Activated T-cell treated with anti-CD3 and anti-CD28 coated beads for 4 hours (primary cell): Measurements from ENCODE around the gene OXA1L.
A peak's percentile ranks its signal among the peaks of the same experiment; 100 is the strongest.
"Not testable (repeated sequence)": the region's sequence is repeated elsewhere in the genome, so short reads cannot be mapped to it uniquely, and the experiment has no call there.

ENCODE experiments used
- DNase-seq: peaks from one replicate; pipeline ENCODE4 v3.0.0-alpha.2; 2020

Gene OXA1L

GRCh38 chr14:22766457-22767322, at the start of gene OXA1L:
TSS of gene OXA1L (plus strand) at chr14:22766688. CDS start at chr14:22766702, 14 bp downstream.
- peak; percentile 89 for DNase-seq

DNA sequence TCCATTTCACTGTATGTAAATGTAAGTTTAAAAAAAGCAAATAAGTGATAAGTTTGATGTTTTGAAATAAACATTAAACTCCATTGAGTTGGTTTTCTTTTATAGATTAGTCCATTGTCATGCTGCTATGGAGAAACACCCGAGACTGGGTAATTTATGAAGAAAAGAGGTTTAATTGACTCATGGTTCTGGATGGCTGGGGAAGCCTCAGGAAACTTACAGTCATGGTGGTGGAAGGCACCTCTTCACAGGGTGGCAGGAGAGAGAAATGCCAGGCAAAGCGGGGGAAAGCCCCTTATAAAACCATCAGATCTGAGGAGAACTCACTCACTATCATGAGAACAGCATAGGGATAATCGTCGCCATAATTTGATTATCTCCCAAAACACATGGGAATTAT, 48.4 kb upstream of the OXA1L start:
- DNase-seq: no peak

DNA sequence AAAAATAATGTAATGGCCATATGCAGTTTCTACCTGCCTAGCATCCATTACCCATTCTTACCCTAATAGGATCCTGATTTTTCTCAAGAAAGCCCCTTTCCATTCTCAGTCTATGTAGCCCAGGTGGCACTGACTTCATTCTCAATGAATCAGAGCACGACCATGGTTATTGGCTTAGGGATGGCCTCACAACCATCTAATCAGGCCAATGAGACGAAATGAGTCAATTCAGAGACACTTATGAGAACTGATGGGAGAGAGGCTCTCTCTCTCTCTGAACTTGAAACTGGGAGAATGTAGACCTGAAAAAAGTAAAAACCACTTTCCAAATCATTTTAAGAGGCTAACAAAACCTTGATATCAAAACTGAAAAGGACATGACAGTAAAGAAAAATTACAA, 45.3 kb upstream of the OXA1L start:
- no peak for DNase-seq

- DNase-seq: no peak
Observed at GRCh38 chr14:22723815-22724214, 42.7 kb upstream of the OXA1L start.

DNA sequence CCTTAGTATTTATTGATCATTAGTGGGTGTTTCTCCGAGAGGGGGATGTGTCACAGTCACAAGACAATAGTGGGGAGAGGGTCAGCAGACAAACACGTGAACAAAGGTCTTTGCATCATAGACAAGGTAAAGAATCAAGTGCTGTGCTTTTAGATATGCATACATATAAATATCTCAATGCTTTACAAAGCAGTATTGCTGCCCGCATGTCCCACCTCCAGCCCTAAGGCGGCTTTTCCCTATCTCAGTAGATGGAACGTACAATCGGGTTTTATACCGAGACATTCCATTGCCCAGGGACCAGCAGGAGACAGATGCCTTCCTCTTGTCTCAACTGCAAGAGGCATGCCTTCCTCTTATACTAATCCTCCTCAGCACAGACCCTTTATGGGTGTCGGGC, 41.6 kb upstream of the OXA1L start:
- not testable (repeated sequence) for DNase-seq

DNA sequence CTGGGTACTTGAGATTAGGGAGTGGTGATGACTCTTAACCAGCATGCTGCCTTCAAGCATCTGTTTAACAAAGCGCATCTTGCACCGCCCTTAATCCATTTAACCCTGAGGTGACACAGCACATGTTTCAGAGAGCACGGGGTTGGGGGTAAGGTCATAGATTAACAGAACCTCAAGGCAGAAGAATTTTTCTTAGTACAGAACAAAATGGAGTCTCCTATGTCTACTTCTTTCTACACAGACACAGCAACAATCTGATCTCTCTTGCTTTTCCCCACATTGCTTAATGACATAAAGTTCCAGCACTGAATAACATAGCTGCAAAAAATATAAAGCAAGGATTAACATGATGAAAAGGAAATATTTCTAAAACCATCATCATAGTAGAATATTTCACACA, 41.1 kb upstream of the OXA1L start:
- not testable (repeated sequence) for DNase-seq

DNA sequence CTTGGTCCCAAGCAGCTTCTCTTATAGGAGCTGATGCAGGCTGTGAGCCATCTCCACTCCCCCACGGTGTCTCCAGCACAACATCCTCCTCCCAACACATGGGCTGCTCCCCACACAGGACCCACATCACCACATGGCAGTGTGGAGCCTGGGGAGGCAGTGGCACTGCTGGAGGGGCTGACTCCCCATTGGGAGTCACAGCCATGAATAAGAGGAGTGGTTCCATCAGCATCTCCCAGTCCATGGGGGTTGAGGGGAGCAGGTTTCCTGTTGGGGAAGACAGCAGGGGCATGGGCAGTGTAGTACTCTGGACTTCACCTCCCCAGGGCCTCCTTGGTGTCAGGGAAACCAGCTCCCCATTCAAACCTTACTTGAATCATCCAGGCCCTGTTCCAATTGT, 40.5 kb upstream of the OXA1L start:
- no peak for DNase-seq

DNA sequence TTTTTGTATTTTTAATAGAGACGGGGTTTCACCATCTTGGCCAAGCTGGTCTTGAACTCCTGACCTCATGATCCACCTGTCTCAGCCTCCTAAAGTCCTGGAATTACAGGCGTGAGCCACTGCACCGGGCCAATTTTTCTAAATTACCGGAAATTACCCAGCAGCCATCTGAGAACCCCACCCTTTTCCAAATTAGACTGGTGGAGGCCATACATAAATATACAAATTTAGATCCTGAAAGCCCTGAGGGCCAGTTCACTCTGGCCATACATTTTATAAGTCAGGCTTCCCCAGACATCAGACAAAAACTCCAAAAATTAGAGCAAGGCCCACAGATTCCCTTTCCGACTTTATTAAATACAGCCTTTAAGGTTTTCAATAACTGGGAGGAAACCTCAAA, 34.4 kb upstream of the OXA1L start:
- not testable (repeated sequence) for DNase-seq

GRCh38 chr14:22733829-22734228, 32.7 kb upstream of the OXA1L start:
- no peak for DNase-seq

GRCh38 chr14:22735096-22735495, 31.4 kb upstream of the OXA1L start:
- no peak for DNase-seq

- not testable (repeated sequence) for DNase-seq
Observed at GRCh38 chr14:22736384-22736783, 30.1 kb upstream of the OXA1L start.

DNA sequence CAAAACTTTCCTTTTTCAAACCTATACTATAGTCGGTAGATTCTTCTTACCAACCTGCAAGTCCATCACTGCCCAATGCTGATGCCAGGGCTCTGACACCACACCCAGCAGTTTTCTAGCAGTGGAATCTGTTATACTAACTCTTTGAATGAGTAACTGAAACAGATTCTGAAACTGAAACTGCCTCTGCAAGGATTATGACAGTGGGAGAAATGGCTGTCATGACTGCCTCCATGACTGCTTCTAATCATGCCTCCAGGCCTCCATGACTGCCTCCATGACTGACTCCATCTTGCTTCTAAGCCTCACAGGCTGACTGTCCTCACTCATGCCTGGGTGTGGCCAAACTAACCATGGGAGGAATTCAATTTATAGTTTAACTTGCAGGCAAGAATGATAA, 29.4 kb upstream of the OXA1L start:
- DNase-seq: no peak

DNA sequence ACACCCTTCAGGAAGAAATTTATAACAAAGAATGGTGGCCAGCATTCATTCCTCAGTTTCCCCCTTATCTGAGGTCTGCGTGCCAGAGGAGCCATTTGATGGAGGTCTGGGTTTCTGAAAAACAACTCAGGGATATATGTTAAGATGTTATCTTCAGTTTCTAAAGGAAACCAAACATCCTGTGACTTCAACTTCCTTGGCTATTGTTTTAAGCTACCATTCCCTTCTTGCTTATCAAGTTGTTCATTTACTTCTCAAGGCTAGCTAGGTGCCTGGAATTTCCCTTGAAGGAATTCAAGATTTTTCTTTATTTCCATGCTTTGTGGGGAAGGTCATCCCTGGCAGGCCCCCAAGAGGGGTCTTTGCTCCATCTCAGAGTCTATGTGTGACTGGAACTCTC, 27.1 kb upstream of the OXA1L start:
- no peak for DNase-seq

- DNase-seq: no peak
Observed at GRCh38 chr14:22740020-22740419, 26.5 kb upstream of the OXA1L start.

DNA sequence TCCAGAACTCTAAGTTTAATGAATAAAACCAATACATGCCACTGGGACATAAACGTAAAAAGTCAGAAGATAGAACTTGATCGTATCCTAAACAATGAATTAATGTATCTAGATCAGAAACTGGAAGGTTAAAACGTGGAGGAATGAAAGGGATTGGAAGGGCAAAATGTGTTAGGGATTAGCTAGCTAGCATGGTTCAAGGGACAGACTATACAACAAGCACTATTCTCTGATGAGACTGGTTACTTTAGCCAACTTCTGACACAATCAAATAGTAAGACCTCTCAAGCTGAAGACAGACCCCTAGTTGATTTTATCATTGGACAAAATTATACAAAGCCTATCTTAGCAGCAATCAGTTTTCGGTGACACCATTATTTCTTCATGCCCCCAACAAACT, 18.7 kb upstream of the OXA1L start:
- DNase-seq: no peak

DNA sequence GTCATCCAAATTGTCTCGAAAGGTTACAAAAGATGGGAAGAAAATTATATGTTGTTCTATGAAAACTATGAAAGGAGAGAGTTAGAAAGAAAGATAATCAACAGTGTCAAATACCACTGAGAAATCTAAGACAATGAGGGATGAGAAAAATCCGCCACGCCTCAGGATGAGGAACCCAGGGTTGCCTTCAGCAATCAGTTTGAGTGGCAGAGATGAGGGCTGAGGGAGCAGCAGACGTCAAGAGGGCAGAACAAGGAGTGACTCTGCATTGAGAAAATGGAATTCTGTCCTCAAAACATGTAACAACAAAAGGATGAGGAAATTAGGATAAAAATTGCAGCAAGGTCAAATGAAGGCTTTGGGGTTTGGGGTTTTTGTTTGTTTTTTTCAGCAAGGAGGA, 18.3 kb upstream of the OXA1L start:
- DNase-seq: no peak

GRCh38 chr14:22748631-22749068, 17.8 kb upstream of the OXA1L start:
- DNase-seq: no peak

- DNase-seq: no peak
Observed at GRCh38 chr14:22752422-22752821, 14.1 kb upstream of the OXA1L start.

- no peak for DNase-seq
Observed at GRCh38 chr14:22753586-22753985, 12.9 kb upstream of the OXA1L start.

GRCh38 chr14:22757972-22758650, 8.4 kb upstream of the OXA1L start:
- DNase-seq: not testable (repeated sequence)

GRCh38 chr14:22761734-22762133, 4.8 kb upstream of the OXA1L start:
- no peak for DNase-seq

GRCh38 chr14:22764382-22764781, 2.1 kb upstream of the OXA1L start:
- DNase-seq: no peak

- DNase-seq: no peak
Observed at GRCh38 chr14:22767323-22767589, 768 bp downstream of the OXA1L start.

DNA sequence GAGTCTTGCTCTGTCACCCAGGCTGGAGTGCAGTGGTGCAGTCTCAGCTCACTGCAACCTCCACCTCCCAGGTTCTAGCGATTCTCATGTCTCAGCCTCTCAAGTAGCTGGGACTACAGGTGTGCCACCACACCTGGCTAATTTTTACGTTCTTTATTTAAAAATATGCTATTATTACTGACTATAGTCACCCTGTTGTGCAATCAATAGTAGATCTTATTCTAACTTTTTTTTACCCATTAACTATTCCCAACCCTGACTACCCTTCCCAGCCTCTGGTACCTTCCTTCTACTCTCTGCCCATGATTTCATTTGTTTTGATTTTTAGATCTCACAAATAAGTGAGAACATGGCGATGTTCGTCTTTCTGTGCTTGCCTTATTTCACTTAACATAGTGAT, 2.5 kb downstream of the OXA1L start:
- no peak for DNase-seq

- no peak for DNase-seq
Observed at GRCh38 chr14:22769369-22769768, 2.9 kb downstream of the OXA1L start.
